ENCODE results near the gene PPARG.

DNA sequence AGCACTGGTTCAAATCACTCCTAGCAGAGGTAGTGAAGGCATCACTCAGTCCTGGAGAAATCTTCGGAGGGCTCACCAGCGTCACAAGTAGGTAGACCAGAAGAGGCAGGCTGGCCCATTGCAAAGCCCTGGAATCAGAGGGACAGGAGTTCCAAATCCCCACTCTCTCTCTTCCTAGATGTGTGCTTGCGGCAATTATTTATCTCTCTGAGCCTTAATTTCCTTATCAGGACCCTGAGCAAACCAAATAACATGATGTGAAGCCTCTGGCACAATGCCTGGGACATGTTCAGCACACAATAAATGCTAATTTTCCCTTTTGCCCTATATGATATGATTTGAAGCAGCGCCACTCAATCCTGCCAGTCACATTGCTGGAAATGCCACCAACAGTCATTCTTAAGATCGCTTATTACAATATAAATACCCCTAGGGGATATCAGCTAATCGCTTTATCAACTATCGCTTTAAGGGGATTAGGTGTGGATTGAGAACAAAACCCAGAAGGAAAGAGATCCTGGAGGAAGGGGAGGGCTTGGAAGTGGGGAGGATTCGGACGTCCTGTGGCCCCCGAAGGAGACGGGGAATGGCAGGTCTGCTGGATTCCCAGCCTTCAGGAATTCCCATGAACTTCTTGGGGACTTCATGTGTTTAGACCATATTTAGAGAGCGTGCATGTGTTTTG lies 135.9 kb downstream of the PPARG start:
- TF ChIP-seq, protein P1, sequence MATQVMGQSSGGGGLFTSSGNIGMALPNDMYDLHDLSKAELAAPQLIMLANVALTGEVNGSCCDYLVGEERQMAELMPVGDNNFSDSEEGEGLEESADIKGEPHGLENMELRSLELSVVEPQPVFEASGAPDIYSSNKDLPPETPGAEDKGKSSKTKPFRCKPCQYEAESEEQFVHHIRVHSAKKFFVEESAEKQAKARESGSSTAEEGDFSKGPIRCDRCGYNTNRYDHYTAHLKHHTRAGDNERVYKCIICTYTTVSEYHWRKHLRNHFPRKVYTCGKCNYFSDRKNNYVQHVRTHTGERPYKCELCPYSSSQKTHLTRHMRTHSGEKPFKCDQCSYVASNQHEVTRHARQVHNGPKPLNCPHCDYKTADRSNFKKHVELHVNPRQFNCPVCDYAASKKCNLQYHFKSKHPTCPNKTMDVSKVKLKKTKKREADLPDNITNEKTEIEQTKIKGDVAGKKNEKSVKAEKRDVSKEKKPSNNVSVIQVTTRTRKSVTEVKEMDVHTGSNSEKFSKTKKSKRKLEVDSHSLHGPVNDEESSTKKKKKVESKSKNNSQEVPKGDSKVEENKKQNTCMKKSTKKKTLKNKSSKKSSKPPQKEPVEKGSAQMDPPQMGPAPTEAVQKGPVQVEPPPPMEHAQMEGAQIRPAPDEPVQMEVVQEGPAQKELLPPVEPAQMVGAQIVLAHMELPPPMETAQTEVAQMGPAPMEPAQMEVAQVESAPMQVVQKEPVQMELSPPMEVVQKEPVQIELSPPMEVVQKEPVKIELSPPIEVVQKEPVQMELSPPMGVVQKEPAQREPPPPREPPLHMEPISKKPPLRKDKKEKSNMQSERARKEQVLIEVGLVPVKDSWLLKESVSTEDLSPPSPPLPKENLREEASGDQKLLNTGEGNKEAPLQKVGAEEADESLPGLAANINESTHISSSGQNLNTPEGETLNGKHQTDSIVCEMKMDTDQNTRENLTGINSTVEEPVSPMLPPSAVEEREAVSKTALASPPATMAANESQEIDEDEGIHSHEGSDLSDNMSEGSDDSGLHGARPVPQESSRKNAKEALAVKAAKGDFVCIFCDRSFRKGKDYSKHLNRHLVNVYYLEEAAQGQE (IDR thresholded peaks at IDR 0.05; ENCODE audit: low read depth, low read length), result no peak
- TF ChIP-seq, protein P2, sequence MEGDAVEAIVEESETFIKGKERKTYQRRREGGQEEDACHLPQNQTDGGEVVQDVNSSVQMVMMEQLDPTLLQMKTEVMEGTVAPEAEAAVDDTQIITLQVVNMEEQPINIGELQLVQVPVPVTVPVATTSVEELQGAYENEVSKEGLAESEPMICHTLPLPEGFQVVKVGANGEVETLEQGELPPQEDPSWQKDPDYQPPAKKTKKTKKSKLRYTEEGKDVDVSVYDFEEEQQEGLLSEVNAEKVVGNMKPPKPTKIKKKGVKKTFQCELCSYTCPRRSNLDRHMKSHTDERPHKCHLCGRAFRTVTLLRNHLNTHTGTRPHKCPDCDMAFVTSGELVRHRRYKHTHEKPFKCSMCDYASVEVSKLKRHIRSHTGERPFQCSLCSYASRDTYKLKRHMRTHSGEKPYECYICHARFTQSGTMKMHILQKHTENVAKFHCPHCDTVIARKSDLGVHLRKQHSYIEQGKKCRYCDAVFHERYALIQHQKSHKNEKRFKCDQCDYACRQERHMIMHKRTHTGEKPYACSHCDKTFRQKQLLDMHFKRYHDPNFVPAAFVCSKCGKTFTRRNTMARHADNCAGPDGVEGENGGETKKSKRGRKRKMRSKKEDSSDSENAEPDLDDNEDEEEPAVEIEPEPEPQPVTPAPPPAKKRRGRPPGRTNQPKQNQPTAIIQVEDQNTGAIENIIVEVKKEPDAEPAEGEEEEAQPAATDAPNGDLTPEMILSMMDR (IDR thresholded peaks at IDR 0.05), result no peak
- no peak for TF ChIP-seq EZH2phosphoT487 (IDR thresholded peaks at IDR 0.05; ENCODE audit: borderline replicate concordance, low read depth)
- TF ChIP-seq JUND (IDR thresholded peaks at IDR 0.05), result no peak
- TF ChIP-seq CHD2 (IDR thresholded peaks at IDR 0.05; ENCODE audit: low read length, partially characterized antibody), result peak; percentile 41
- no peak for TF ChIP-seq SIN3A (IDR thresholded peaks at IDR 0.05; ENCODE audit: borderline replicate concordance, low read depth, low read length)
- no peak for TF ChIP-seq IRF3 (IDR thresholded peaks at IDR 0.05; ENCODE audit: low read depth, low read length)
- TF ChIP-seq GABPA (IDR thresholded peaks at IDR 0.05; ENCODE audit: low read depth), result no peak
- peak in 1 of 2 experiments; percentile 65; a peak in 2 of 4 replicates for TF ChIP-seq EP300 (IDR thresholded peaks at IDR 0.05; ENCODE audit: borderline replicate concordance in 1 of 2, low read depth in 1 of 2, low read length in 1 of 2)
- TF ChIP-seq YY1 (IDR thresholded peaks at IDR 0.05; ENCODE audit: low read depth), result no peak
- TF ChIP-seq POLR2AphosphoS5 (IDR thresholded peaks at IDR 0.05; ENCODE audit: low read depth, low read length), result no peak
- no peak for TF ChIP-seq USF1 (IDR thresholded peaks at IDR 0.05; ENCODE audit: borderline replicate concordance, low read depth)
- TF ChIP-seq TAF1 (IDR thresholded peaks at IDR 0.05; ENCODE audit: borderline replicate concordance, low read depth, low read length), result no peak

Data from SK-N-SH (cell line).